MM.1S (cell line): ENCODE data around the gene ERBIN.

Experiments used
- EZH2 ChIP-seq: fragments of 300-600 bp; sonication (generic); optimal IDR thresholded peaks from 2 replicates; pipeline ENCODE3; 2017; ENCODE audit warnings: low read depth, mild to moderate bottlenecking, antibody characterized with exemption, low read length, mixed read lengths
- EZH2phosphoT487 ChIP-seq: fragments of 300-600 bp; sonication (generic); IDR thresholded peaks from 2 replicates; pipeline ENCODE4 v1.6.1; 2018; ENCODE audit warnings: antibody characterized with exemption, low read length
- TF ChIP-seq, protein P1 (sequence below): fragments of 300-600 bp; sonication (generic); IDR thresholded peaks from 2 replicates; pipeline ENCODE4 v1.5.1; 2016; ENCODE audit warnings: antibody characterized with exemption, low read length, mixed read lengths

DNA sequence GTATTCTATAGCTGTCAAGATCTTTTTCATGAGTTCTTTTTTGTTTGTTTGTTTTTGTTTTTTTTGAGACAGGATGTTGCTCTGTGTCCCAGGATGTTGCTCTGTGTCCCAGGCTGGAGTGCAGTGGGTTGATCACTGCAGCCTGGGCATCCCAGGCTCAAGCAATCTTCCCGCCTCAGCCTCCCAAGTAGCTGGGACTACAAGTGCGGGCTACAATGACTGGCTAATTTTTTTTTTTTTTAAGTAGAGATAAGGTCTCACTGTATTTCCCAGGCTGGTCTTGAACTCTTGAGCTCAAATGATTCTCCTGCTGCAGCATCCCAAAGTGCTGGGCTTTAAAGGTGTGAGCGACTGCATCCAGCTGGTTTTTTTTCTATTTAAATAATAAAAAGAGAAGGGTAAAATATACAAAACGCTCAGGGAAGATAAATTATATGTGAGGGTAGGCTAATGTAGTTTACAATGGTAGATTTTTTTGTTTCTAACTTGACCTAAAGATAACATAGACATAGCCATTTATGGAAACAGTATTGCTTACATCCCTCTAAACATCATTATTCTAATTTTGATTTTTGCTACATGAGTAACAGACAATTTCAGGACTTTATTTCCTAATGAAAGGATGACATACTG lies 21.9 kb downstream of the ERBIN start:
- TF ChIP-seq, protein P1, sequence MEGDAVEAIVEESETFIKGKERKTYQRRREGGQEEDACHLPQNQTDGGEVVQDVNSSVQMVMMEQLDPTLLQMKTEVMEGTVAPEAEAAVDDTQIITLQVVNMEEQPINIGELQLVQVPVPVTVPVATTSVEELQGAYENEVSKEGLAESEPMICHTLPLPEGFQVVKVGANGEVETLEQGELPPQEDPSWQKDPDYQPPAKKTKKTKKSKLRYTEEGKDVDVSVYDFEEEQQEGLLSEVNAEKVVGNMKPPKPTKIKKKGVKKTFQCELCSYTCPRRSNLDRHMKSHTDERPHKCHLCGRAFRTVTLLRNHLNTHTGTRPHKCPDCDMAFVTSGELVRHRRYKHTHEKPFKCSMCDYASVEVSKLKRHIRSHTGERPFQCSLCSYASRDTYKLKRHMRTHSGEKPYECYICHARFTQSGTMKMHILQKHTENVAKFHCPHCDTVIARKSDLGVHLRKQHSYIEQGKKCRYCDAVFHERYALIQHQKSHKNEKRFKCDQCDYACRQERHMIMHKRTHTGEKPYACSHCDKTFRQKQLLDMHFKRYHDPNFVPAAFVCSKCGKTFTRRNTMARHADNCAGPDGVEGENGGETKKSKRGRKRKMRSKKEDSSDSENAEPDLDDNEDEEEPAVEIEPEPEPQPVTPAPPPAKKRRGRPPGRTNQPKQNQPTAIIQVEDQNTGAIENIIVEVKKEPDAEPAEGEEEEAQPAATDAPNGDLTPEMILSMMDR: no peak
- TF ChIP-seq EZH2: no peak
- TF ChIP-seq EZH2phosphoT487: no peak
